Endothelial cell of umbilical vein (primary cell): ENCODE measurements around the gene CA6. TPM values are rescaled to one million over a fixed set of nuclear protein-coding genes. Genes with fewer than 3 reads are reported as not detected.

ENCODE experiments used
- BruUV-seq: library from RNA; stranded (reverse); fragments of 400-500 nt; replicated peaks from 2 replicates; lab custom pipeline; 2021; lab: Mats Ljungman, UMichigan
- CTCF ChIA-PET: fragments of 300-600, 350-600 bp; sonication (Branson Sonifier 250); formaldehyde crosslinking; loops from one replicate; lab custom pipeline; 2021; ENCODE audit warnings: antibody characterized with exemption, inconsistent platforms; lab: Charles Lee
- POLR2A ChIA-PET: fragments of 300-600, 350-600 bp; sonication (Branson Sonifier 250); formaldehyde crosslinking; loops from one replicate; lab custom pipeline; 2021; ENCODE audit warnings: antibody characterized with exemption, inconsistent platforms; lab: Charles Lee
- DNase-seq: peaks from one replicate; pipeline ENCODE4 v3.0.0-alpha.2; 2011; ENCODE audit warnings: low read depth, low spot score
- FAIRE-seq: peaks from 2 replicates; lab custom pipeline; 2011; peaks lifted over from hg19 to GRCh38; lab: Jason Lieb, UNC
- H2AFZ ChIP-seq: 2 replicates; pipeline ENCODE4 v1.6.0; 2012; ENCODE audit warnings: low read depth, low read length, control low read depth, inconsistent platforms
- H3K27ac ChIP-seq: 2 replicates; pipeline ENCODE4 v1.5.1; 2011; ENCODE audit warnings: low read depth, mild to moderate bottlenecking, control low read depth, low read length, moderate library complexity; ENCODE audit not compliant: insufficient read depth
- H3K27me3 ChIP-seq, 2 experiments: 2 replicates each; pipeline versions ENCODE4 v1.6.0 to v1.6.1; 2011; ENCODE audit warnings: low read length in 2 of 2, mixed read lengths in 1 of 2; ENCODE audit not compliant: control insufficient read depth in 2 of 2, insufficient read depth in 2 of 2
- H3K36me3 ChIP-seq, 2 experiments: 2 replicates in 1 of 2; 3 replicates in 1 of 2; pipeline ENCODE4 v1.5.1; 2011; ENCODE audit warnings: low read length in 2 of 2, mild to moderate bottlenecking in 1 of 2, moderate library complexity in 1 of 2; ENCODE audit not compliant: control insufficient read depth in 2 of 2, insufficient read depth in 2 of 2; ENCODE audit errors: extremely low read depth in 1 of 2
- H3K4me1 ChIP-seq: 3 replicates; pipeline ENCODE4 v1.5.1; 2011; ENCODE audit warnings: mild to moderate bottlenecking, low read length; ENCODE audit not compliant: control insufficient read depth, insufficient read depth; ENCODE audit errors: extremely low read depth
- H3K4me2 ChIP-seq: 2 replicates; pipeline ENCODE4 v1.6.1; 2011; ENCODE audit warnings: low read length, control low read depth, mixed read lengths; ENCODE audit not compliant: insufficient read depth
- H3K4me3 ChIP-seq, 3 experiments: fragments of 200-600 bp in 1 of 3; sonication (generic), shearing (Covaris generic) in 1 of 3; replicated peaks in 1 of 3; 2 replicates each; pipeline ENCODE4 v1.5.1; 2011 to 2016; ENCODE audit warnings: control low read depth in 3 of 3, low read length in 3 of 3, mild to moderate bottlenecking in 2 of 3, inconsistent platforms in 1 of 3, low read depth in 1 of 3, moderate library complexity in 1 of 3; ENCODE audit not compliant: insufficient read depth in 1 of 3
- H3K79me2 ChIP-seq: 2 replicates; pipeline ENCODE4 v1.6.0; 2012; ENCODE audit warnings: low read length, inconsistent platforms; ENCODE audit not compliant: control insufficient read depth, insufficient read depth
- H3K9ac ChIP-seq: replicated peaks from 2 replicates; pipeline ENCODE3; 2011; ENCODE audit warnings: low read length, control low read depth; ENCODE audit not compliant: insufficient read depth; ENCODE audit errors: extremely low read depth
- H3K9me1 ChIP-seq: replicated peaks from 3 replicates; pipeline ENCODE4 v1.6.0; 2011; ENCODE audit warnings: mild to moderate bottlenecking, low read length; ENCODE audit not compliant: control insufficient read depth, insufficient read depth; ENCODE audit errors: extremely low read depth
- H3K9me3 ChIP-seq: replicated peaks from 2 replicates; pipeline ENCODE4 v1.5.1; 2012; ENCODE audit warnings: low read length, inconsistent platforms; ENCODE audit not compliant: control insufficient read depth, insufficient read depth
- H4K20me1 ChIP-seq: replicated peaks from 2 replicates; pipeline ENCODE3; 2011; ENCODE audit warnings: mild to moderate bottlenecking, low read length; ENCODE audit not compliant: control insufficient read depth, insufficient read depth; ENCODE audit errors: extremely low read depth
- EZH2 ChIP-seq: IDR thresholded peaks from 2 replicates; pipeline ENCODE4 v1.6.1; 2012; ENCODE audit warnings: borderline replicate concordance, low read depth, mild to moderate bottlenecking, moderate library complexity, low read length, inconsistent platforms; ENCODE audit not compliant: severe bottlenecking
- FOS ChIP-seq: IDR thresholded peaks from 2 replicates; pipeline ENCODE4 v1.6.1; 2011; ENCODE audit warnings: mild to moderate bottlenecking, low read length, moderate library complexity, borderline replicate concordance; ENCODE audit not compliant: insufficient read depth
- GATA2 ChIP-seq: IDR thresholded peaks from 2 replicates; pipeline ENCODE4 v1.7.0; 2011; ENCODE audit warnings: low read depth, mild to moderate bottlenecking, moderate library complexity, mixed read lengths, low read length; ENCODE audit not compliant: insufficient read length, insufficient read depth
- JUN ChIP-seq: IDR thresholded peaks from 2 replicates; pipeline ENCODE4 v1.6.1; 2011; ENCODE audit warnings: borderline replicate concordance, low read depth; ENCODE audit not compliant: insufficient read length, insufficient read depth
- MYC ChIP-seq: IDR thresholded peaks from one replicate; pipeline ENCODE4 v1.6.1; 2011; ENCODE audit warnings: mild to moderate bottlenecking, low read depth, low read length
- POLR2A ChIP-seq: IDR thresholded peaks from 2 replicates; pipeline ENCODE4 v1.6.1; 2012; ENCODE audit warnings: low read depth, mild to moderate bottlenecking, control low read depth, low read length
- POLR2AphosphoS5 ChIP-seq: IDR thresholded peaks from 2 replicates; pipeline ENCODE4 v1.6.1; 2012; ENCODE audit warnings: low read depth, mild to moderate bottlenecking, control low read depth, low read length, moderate library complexity; ENCODE audit not compliant: insufficient read depth
- dilution Hi-C: fragments of 300-500 bp; cut with MboI; formaldehyde crosslinking; loops from one replicate; pipeline ENCODE4 v1.15.0; 2019; ENCODE audit warnings: low sequenced_read_pairs; ENCODE audit not compliant: extremely low pct_ligation_motif_present
- intact Hi-C: fragments of 100-400 bp; cut with micrococcal nuclease; formaldehyde crosslinking; loops from one replicate; pipeline ENCODE4 v1.10.0; 2022
- polyA plus RNA-seq, 4 experiments: library from polyadenylated mRNA; depleted of rRNA in 3 of 4; stranded (reverse) in 3 of 4; unstranded in 1 of 4; fragments of >200 nt; gene quantifications; 2 replicates each; pipeline versions ENCODE4 v1.2.1 to v1.2.3, GENCODE V29; 2011 to 2012; ENCODE audit warnings: missing spikeins in 1 of 4
- total RNA-seq: library from RNA; stranded (reverse); gene quantifications from 2 replicates; pipeline ENCODE4 v1.2.3, GENCODE V29; 2021
- TF ChIP-seq, protein P1 (sequence below): IDR thresholded peaks from 2 replicates; pipeline ENCODE4 v1.6.1; 2011; ENCODE audit not compliant: insufficient read depth, insufficient read length
- TF ChIP-seq, protein P2 (sequence below), 2 donors: IDR thresholded peaks; 1 replicate in 1 of 2; 2 replicates in 1 of 2; pipeline ENCODE4 v1.5.1; 2011; ENCODE audit warnings: low read length in 2 of 2, mild to moderate bottlenecking in 2 of 2, moderate library complexity in 2 of 2, control low read depth in 1 of 2, inconsistent platforms in 1 of 2, low read depth in 1 of 2; ENCODE audit not compliant: insufficient read depth in 1 of 2; ENCODE audit errors: extremely low read depth in 1 of 2

The CA6 gene
- total and polyA plus RNA-seq, 2 donors (not counting 3 experiments of a cell fraction or from before 2014, with no cell fraction given): not detected

DNA sequence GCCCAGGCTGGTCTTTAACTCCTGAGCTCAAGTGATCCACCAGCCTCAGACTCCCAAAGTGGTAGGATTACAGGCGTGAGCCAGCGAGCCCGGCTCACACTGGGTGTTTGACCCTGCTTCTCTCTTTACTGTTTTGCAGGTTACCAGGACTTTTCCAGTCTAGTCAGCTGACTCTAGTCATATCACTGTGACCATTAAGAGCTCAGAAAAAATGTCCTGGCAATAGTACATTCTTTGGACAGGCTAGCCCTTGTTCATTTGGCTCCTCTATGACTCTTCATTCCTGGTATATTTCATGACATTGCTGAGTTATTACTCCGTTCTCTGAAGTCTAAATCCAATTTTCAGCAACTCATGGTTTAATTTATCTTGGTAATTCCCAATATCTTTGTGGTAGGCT lies 8.0 kb upstream of the CA6 start:
- H3K9ac ChIP-seq: no peak overlapping the region
- TF ChIP-seq EZH2 (no peak), POLR2A (no peak), GATA2 (no peak), JUN (no peak), FOS (no peak), MYC (no peak), POLR2AphosphoS5 (no peak)
- TF ChIP-seq, protein P1, sequence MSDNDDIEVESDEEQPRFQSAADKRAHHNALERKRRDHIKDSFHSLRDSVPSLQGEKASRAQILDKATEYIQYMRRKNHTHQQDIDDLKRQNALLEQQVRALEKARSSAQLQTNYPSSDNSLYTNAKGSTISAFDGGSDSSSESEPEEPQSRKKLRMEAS: no peak
- TF ChIP-seq, protein P2, sequence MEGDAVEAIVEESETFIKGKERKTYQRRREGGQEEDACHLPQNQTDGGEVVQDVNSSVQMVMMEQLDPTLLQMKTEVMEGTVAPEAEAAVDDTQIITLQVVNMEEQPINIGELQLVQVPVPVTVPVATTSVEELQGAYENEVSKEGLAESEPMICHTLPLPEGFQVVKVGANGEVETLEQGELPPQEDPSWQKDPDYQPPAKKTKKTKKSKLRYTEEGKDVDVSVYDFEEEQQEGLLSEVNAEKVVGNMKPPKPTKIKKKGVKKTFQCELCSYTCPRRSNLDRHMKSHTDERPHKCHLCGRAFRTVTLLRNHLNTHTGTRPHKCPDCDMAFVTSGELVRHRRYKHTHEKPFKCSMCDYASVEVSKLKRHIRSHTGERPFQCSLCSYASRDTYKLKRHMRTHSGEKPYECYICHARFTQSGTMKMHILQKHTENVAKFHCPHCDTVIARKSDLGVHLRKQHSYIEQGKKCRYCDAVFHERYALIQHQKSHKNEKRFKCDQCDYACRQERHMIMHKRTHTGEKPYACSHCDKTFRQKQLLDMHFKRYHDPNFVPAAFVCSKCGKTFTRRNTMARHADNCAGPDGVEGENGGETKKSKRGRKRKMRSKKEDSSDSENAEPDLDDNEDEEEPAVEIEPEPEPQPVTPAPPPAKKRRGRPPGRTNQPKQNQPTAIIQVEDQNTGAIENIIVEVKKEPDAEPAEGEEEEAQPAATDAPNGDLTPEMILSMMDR (IDR thresholded peaks at IDR 0.05; ENCODE audit: extremely low read depth in 1 of 2, insufficient read depth in 1 of 2, low read depth in 1 of 2, low read length in 2 of 2): no peak
- H3K4me3 ChIP-seq: no peak overlapping the region
- H3K9me1 ChIP-seq: no peaks in the 10 kb centered on the region
- no peaks in the 10 kb centered on the region for H3K9me3 ChIP-seq
- FAIRE-seq: no peak
- no peaks in the 10 kb centered on the region for H3K79me2 ChIP-seq
- intact Hi-C loops: no loop called here
- H3K27ac ChIP-seq: no peak overlapping the region
- ChIA-PET CTCF (interaction anchor here (1.3 to 1.7 kb wide), 3 partner anchors 13 to 67 kb away, joined by 4 to 12 read pairs (median 6); no protein-coding TSS in a partner anchor), POLR2A (no interaction called here)
- H2AFZ ChIP-seq: no peak overlapping the region
- H3K36me3 ChIP-seq: no peaks in the 10 kb centered on the region
- H3K4me2 ChIP-seq: no peak overlapping the region
- no peak for DNase-seq
- dilution Hi-C loops: no loop called here
- H3K27me3 ChIP-seq: no peaks in the 10 kb centered on the region
- no peaks in the 10 kb centered on the region for H4K20me1 ChIP-seq
- peaks cover 8% of the 10 kb centered on the region for H3K4me1 ChIP-seq
- BruUV-seq: no TSS peak
